Left hindlimb (tissue), 1 donor: Measurements from ENCODE around the gene ERVK3-1.
A peak's percentile ranks its signal among the peaks of the same experiment; 100 is the strongest.
"Not testable (repeated sequence)": the region's sequence is repeated elsewhere in the genome, so short reads cannot be mapped to it uniquely, and the experiment has no call there.

Source experiments
- DNase-seq: peaks from one replicate; pipeline ENCODE4 v3.0.0-alpha.2; 2018

The ERVK3-1 gene

DNA sequence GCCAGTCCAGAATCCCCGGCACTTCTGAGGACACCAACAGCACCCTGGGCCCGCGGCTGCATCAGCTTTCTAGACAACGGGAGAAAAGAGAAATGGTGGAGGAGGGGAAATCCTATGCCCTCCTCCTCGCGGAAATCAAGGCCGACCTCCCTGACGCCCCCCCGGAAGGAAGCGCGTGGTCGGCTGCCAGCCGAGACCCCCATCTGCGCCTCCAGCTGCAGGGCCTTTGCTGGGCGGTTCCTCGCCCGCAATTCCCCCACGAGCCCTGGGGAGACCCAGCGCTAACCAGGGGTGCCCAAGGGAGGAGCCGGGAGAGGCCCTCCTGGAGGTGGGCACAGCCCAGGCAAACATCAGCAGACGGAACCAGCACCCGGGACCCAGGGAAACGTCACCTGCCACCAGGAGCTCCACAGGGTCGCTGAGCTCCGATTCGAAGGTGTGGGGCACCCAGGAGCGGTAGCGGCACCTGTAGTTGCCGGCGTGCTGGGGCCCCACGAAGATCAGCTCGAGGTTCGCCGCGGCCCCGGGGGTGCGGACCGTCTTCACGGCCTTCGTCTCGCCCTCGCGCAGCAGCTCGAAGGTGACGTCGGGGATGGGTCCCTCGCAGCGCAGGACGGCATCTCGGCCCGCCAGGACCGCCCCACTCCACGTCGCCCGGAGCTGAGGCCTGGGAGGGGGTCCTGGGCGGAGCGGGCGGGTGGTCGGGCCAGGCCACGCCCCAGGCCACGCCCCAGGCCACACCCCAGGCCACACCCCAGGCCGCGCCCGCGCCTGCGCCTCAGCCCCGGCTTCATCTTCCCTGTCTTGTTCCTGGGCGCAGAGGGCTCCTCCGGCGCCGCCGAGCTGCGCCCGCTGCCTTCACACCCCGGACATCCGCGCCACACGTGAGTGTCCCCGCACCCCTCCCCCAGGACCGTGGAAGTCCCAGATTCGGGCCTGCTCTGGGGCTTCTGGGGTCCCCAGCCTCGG is 42.1 kb downstream of the ERVK3-1 start:
- peak; percentile 64 for DNase-seq

DNA sequence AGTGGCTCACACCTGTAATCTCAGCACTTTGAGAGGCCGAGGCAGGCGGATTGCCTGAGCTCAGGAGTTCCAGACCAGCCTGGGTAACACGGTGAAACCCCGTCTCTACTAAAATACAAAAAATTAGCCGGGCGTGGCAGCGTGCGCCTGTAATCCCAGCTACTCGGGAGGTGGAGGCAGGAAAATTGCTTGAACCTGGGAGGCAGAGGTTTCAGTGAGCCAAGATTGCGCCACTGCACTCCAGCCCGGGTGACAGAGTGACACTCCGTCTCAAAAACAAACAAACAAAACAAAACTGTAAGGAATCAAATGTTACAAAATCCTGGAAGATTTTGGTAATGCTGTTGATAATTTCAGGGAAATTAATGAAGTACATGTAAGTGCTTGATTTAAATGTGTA is 42.9 kb downstream of the ERVK3-1 start:
- DNase-seq, result not testable (repeated sequence)

DNA sequence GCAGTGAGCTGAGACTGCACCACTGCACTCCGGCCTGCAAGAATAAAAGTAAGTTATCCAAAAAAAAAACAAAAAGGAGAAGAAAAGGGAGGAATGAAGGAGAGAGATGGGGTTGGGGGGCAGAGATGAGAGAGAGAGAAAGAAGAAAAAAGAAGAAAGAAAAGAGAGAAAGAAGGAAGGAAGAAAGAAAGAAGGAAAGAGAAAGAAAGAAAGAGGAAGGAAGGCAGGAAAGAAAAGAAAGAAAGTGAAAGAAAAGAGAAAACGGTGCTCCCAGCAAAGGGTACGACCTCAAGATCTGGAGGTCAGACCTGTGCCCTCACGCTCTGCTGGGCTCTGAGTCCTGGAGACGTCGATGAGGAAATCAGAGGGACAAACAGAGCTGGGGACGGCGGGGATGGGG is 44.4 kb downstream of the ERVK3-1 start:
- no peak for DNase-seq

DNA sequence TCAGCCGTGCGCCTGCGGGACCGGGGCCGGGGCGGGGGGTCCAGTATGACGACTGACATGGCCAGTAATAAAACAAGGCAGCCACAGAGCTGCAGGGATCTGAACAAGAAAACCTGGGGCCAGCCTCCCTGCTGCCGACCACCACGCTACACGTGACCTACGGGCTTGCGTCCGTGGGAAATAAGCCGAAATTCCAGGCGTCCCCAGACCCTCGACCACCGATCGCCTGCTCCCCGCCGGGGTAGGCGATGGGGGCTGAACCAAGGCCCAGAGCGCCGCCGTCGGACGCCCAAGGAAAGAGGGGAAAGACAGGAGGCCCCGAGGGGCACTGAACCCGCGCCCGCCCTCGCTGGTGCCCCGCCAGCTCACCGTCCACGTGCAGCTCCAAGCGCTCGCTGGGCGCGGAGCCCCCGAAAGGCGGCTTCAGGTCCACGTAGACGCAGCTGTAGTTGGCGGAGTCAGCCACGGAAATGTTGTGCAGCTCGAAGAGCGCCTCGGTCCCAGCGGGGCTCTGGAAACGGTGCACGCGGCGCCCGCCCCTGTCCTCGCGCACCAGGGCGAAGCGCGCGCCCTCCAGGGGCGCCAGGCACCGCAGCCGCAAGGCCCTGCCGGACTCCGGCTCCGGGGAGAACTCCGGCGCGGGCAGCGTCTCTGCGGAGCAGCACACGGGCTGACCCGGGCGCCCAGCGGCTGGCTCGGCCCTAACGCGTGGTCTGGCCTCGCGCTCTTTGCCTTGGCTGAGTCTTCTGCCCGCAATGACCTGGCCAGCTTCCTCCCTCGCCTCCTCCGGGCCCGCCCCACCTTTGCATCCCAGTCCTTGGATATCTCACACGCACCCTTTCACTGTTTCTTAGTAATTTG is 45.1 kb downstream of the ERVK3-1 start:
- DNase-seq, result peak; percentile 38

DNA sequence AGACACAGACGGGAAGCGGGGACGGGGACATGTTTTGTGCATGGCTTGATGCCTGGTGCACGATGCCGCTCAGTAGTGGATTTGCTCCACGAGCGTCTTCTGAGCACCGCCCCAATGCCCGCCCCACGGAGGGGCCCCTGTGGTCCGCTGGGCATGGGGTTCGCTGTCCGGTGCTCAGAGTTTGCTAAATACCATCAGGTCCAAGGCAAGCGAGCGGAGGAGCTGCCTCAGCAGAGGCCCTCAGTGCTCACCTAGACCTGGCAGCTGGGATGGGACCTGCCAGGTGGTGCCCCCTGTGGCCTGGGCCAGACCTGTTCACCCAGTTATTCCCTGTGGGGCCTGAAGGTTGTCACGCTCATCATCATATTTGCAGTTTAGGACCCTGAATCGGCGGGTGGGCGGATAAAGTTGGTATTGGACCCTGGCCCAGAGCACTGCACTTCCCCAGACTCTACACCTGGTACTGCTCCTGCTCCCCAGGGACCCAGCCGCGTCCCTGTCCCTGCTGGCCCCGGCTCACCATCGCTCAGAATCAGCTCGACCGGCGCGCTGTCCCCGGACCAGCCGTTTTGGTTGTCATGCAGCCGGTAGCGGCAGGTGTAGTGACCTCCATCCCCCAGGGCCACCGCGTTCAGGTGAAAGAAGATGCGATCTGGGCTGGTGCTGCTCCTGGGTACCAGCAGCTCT is 45.8 kb downstream of the ERVK3-1 start:
- DNase-seq, result no peak

DNA sequence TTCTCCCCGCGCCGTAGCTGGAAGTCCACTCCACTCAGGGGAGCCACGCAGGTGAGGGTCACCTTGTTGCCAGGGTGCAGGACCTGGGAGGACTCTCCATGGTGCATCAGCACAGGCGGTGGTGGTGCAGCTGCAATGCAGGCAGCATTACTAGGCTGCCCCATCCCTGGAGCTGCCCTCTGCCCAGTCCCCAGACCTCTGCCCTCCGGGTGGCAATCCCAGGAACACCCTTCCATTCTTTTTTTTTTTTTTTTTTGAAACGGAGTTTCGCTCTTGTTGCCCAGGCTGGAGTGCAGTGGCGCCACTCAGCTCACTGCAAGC is 46.3 kb downstream of the ERVK3-1 start:
- no peak for DNase-seq

DNA sequence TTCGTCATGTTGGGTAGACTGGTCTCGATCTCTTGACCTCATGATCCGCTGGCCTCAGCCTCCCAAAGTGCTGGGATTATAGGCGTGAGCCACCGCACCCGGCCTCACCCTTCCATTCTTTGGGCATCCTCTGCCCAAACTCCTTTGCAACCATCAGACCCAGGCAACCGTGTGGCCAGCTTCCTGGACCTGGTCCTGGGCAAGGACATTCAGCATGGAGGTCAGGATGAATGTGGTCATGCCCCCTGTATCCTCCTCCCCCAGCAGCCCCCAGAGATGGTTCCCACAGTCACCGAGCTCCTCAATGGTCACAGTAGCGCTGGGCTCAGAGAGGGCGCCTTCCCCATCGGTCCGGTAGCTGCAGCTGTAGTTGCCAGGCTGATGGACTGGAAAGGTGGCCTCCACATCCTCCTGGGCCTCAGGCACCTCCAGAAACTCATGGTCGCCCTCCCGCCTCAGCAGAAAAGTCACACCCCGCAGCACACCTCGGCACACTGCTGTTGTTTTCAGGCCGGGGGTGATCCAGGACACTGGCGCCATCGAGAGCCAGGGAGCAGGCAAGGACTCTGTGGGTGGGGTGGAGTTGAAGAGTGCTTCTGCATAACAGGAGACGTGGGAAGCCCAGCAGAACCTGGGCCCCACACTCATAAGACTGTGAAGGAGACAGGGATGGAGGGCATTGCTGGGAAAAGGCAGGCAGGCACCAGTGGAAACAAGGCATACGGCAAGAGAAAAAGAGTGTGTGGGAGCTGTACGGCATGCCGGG is 47.0 kb downstream of the ERVK3-1 start:
- DNase-seq, result no peak

DNA sequence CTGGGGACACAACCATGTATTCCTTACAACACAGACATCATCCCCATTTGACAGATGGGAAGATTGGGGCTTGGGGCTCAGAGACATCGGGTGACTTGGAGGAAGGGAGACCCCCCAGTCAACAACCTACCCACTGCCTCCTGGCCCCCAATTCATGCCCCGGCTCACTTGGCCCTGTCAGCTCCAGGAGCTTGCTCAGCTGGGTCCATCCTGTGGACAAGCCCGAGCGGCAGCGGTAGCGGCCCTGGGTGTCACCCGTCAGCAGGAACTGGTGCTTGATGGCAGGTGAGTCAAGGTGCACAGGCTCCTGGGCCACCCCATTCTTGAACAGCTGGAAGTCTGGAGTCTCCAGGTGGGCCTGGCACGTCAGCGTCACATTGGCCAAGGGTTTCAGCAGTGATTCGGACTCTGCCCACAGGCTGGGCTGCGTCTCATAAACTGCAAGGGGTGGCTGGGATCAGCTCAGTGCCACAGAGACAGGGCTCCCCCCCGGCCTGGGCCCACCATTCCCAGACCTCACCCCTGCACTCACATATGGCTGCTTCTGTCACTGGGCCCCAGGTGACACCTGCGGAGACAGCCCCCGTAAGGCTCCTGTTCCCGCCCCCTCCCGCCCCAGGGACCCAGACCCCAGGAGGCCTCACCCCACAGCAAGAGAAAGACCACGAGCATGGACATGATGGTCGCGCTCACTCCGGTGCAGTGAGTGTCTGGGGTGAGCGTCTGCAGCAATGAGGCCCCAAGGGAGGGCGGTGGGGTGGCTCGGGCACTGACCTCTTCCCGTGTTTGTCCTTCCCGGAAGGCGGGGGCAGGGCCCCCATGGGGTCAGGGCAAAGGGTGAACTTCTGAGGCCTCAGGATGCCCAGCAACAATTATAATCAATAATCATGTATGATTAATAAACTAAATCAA is 47.8 kb downstream of the ERVK3-1 start, which contains the start of gene A1BG:
A1BG (minus strand) TSS at position 733 of the 912 bp plus-strand sequence; CDS start at position 678, 55 bp downstream.
- DNase-seq, result peak; percentile 26

DNA sequence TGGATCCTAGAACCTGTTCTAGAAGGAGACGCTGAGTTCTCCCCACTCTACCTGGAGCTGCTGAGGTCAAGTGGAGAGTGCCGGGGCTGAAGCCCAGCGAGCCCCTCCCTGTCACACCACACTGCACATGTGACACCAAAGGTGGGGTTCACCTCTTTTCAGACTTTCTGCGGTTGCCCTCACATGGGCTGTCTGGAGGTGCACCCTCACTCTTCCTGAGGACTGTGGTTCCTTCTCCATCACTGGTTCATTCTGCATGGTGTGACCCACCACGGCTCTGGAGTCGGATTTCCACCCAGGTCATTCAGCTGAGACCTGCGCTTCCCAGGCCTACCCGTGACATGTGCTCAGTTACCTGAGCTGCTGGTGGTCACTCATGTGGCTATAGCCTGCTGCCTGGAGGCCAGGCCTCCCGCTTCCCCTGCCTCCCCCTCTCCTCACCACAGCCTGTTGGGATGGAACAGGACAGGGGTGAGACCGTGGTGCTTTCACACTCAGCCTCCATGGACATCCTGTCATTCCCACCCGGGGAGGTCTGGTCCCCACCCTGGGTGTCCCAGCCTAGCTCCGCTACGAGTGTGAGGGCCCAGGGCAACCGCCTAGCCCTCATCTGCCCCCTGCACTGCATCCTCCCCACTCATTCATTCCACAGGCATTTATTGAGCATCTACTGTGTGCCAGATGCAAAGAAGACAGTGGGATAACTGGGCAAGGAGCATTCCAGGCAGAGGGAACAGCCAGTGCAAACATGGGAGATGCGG is 48.7 kb downstream of the ERVK3-1 start:
- peak; percentile 17 for DNase-seq

DNA sequence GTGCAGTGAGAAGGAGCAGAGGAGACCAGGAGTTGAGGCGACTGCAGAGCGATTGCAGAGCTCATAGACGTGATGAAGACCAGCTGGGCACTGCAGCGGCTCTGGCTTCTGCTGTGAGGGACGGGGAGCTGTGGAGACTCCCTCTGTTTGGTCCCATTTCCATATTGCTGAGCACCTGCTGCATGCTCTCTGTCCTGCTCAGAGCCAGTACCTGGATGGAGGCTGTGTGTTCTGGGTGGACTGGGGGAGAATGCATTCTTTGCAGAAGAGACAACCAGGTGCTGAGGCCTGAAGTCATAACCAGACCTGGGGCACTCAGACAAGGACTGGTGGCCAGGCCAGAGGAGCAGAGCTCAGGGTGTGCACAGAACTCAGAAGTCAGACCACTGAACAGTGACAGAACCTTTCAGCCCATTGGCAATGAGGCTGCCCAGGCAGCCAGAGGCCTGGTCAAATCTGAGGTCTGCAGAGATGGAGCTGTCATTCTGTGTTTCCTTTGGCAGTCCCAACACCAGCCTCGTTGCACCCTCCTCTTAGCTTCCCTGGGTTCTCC is 49.4 kb downstream of the ERVK3-1 start:
- no peak for DNase-seq

DNA sequence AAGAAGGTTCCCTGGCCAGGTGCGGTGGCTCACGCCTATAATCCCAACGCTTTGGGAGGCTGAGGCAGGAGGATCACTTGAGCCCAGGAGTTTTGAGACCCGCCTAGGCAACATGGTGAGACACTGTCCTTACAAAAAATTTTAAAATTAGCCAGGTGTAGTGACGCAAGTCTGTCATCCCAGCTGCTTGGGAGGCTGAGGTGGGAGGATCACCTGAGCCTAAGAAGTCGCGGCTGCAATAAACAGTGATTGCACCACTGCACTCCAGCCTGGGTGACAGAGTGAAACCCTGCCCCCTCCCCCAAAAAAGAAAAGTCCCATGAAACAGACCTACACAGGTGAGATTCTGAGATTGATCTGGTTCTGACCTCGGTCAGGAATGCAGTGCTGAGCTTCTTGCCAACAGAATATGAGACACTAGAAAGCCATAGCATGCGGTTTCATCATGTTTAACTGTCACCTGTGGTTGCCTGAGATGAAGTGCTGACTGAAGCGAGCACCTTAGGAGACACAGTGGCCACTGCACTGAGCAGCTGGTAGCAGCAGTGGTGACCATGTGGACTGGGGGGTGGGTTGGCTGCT is 50.1 kb downstream of the ERVK3-1 start:
- DNase-seq, result peak; percentile 14

DNA sequence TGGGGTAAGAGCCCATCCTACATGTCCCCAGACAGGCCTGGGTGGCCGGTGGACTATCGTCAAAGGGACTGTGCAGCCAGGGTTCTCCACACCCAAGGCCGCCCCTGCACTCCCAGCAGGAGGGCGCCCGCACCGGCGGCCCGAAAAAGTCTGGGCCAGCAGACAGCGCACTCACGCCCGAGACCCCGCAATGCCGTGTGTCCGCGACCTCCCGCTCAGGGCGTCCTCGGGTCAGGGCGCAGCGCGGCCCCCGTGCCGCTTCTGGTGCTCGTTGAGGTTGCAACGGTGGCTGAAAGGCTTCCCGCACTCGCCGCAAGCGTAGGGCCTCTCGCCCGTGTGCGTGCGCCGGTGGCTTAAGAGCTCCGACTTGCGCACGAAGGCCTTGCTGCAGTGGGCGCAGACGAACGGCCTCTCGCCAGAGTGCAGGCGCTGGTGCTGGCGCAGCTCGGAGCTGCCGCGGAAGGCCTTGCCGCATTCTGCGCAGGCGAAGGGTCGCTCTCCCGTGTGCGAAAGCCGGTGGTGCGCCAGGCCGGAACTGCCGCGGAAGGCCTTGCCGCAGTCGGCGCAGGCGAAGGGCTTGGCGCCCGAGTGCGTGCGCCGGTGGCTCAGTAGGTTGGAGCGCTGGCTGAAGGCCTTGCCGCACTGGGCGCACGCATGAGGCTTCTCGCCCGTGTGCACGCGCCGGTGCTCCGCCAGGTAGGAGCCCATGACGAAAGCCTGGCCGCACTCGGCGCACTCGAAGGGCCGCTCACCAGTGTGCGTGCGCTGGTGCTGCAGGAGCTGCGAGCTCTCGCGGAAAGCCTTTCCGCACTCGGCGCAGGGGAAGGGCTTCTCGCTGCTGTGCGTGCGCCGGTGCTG is 51.0 kb downstream of the ERVK3-1 start:
- peak; percentile 44 for DNase-seq

DNA sequence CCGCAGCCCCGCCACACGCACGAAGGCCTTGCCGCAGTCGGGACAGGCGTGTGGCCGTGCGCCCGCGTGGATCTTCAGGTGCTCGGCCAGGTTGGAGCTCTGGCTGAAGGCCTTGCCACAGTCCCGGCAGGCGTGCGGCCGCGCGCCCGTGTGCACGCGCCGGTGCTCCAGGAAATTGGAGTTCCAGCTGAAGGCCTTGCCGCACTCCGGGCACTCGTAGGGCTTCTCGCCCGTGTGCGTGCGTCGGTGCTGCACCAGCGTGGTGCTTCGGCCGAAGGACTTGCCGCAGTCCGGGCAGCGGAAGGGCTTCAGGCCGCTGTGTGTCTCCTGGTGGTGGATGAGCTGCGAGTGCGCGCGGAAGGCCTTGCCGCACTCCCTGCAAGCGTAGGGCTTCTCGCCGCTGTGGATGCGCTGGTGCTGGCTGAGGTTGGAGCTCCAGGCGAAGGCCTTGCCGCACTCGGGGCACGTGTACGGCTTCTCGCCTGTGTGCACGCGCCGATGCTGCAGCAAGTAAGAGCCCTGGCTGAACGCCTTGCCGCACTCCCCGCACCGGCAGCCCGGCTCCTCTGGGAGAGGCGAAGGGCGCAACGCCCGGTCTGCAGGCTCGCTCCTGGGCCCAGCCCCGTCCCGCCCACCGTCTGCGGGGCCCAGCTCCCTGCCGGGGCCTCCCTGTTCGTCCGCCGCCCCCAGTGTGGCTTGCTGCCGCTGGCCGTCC is 51.7 kb downstream of the ERVK3-1 start:
- peak; percentile 47 for DNase-seq

DNA sequence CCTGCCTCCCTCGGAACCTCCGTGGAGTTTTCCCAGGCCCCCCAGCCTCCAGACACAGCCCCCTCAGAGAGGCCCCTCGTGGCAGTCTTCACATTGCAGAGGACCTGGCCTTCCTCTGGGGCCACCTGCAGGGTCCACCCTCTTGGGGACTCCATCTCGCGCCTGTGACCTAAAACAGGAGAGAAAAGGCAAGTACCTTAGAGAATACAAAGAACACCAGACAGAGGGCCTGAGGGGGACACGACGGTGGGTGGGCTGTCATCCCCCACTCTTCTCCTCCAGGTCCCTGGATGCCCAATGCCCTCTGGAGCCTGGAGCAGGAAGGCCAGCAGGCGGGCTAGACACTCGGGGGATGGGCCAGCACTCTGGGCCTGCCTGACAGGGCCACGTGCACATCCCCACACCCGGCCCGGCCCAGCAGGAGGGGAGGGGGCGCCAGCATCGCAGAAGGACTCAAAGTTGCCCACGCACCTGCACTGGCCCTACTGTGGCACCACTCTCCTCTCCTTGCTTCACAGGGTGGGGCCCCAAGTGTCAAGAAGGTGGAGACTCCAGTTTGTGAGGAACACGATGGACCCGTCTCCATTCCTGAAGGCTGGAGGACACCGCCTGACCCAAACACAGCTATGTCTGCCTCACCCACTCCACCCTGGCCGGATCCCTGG is 52.4 kb downstream of the ERVK3-1 start:
- DNase-seq, result peak; percentile 38

DNA sequence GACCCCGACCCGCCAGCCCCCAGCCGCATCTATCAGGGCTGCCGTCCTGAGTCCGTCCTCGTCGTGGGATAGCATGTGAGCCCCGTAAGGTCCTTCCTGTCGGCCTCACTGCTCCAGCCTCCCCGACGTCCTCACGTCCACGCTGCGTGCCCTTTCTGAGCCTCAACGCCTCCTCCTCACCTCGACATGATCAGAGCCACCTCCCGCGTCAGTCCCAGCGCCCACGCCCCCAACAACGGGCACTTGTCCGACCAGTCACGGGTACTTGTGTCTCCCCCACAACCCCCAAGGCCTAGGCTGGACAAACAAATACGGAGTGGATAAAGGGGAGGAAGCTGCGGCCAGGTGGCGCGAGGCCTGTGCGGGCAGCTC is 56.7 kb downstream of the ERVK3-1 start:
- DNase-seq, result no peak

DNA sequence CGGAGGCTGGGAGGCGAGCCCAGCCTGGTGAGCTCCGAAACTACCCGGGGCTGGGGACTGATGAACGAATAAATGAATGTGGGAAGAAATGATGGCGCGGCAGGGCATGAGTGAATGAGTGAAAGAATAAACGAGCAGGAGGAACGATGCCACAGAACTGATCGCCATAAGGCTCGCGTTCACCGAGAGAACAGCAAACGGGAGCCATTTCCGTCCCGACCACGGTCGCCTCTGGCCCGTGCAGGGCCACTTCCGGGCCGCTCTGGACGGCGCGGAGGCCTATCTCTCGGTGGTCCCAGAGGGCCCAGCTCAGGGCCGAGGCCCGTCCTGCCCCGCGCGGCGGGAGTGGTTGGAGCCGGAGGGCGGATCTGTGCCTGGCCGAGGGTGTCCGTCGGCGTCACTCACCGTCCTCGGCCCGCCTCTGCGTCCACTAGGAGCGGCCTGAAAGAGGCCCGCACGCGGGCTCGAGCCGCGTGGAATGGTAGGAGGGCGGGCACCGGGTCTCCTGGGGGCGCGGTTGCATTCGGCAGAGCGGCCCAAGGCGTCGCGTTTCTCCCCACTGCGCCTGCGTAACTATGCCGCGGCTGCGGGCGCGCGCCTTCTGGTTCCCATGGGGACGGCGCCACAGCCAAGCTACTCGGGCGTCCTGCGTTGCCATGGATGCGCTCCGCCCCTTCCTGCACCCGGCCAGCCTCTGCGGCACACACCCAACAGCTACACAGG is 57.3 kb downstream of the ERVK3-1 start, which contains the start of gene ZNF497:
ZNF497 (minus strand) TSS at position 480 of the 723 bp plus-strand sequence. CDS start 5,116 bp downstream, outside the sequence.
- peak; percentile 97 for DNase-seq

DNA sequence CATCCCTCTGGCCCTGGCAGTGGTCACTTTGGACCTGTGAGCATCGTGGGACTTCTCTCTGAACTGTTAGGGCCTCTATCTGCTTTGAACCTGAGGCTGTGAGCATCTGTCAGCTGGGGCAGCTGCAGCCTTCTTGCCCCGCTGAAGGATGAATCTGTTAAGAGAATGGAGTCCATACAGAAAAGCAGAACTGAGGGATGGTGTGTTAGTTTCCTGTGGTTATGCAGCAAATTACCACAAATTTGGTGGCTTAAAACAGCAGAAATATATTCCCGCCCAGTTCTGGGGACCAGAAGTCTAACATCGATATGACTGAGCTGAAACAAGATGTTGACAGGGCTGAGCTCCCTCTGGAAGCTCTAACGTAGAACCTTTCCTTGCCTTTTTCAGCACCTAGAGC is 59.0 kb downstream of the ERVK3-1 start:
- peak; percentile 23 for DNase-seq
